Kidney (tissue), 14 donors: ENCODE results near the gene CA12. TPM values are rescaled to one million over a fixed set of nuclear protein-coding genes. Genes with fewer than 3 reads are reported as not detected.
A peak's percentile ranks its signal among the peaks of the same experiment; 100 is the strongest.

Experiments
- DNase-seq, 5 donors: peaks; one replicate each; pipeline ENCODE4 v3.0.0-alpha.2; 2013 to 2020
- FAIRE-seq: peaks from 2 replicates; lab custom pipeline; 2012; peaks lifted over from hg19 to GRCh38; lab: Jason Lieb, UNC
- H3K27ac ChIP-seq, 2 donors: one replicate each; pipeline ENCODE4 v1.7.0; 2013; ENCODE audit warnings: low read depth in 2 of 2, low read length in 2 of 2, inconsistent platforms in 1 of 2
- H3K27me3 ChIP-seq: one replicate; pipeline ENCODE4 v1.7.1; 2013; ENCODE audit warnings: low read length, inconsistent platforms; ENCODE audit not compliant: control insufficient read depth, insufficient read depth
- H3K36me3 ChIP-seq, 3 donors: one replicate each; pipeline versions ENCODE4 v1.7.0 to v1.7.1; 2013; ENCODE audit warnings: low read length in 3 of 3, control low read depth in 1 of 3, inconsistent platforms in 1 of 3; ENCODE audit not compliant: insufficient read depth in 3 of 3, control insufficient read depth in 2 of 3
- H3K4me1 ChIP-seq, 3 donors: one replicate each; pipeline versions ENCODE4 v1.7.0 to v1.7.1; 2013; ENCODE audit warnings: low read length in 3 of 3, inconsistent platforms in 1 of 3, low read depth in 1 of 3; ENCODE audit not compliant: control insufficient read depth in 2 of 3, insufficient read depth in 2 of 3
- H3K4me3 ChIP-seq, 3 donors: one replicate each; pipeline versions ENCODE4 v1.7.0 to v1.8.1; 2013; ENCODE audit warnings: low read length in 3 of 3, control low read depth in 1 of 3, inconsistent platforms in 1 of 3
- H3K9ac ChIP-seq, 3 donors: one replicate each; pipeline versions ENCODE4 v1.7.0 to v1.7.1; 2013; ENCODE audit warnings: low read length in 3 of 3, control low read depth in 1 of 3, inconsistent platforms in 1 of 3
- H3K9me3 ChIP-seq, 3 donors: one replicate each; pipeline versions ENCODE4 v1.7.0 to v1.7.1; 2013; ENCODE audit warnings: low read length in 3 of 3, control low read depth in 1 of 3, inconsistent platforms in 1 of 3; ENCODE audit not compliant: control insufficient read depth in 2 of 3, insufficient read depth in 1 of 3
- intact Hi-C: fragments of 100-400 bp; cut with DNase I; formaldehyde crosslinking; loops from one replicate; pipeline ENCODE4 v1.11.1; 2022
- polyA plus RNA-seq: library from polyadenylated mRNA; stranded (reverse); fragments of 350-450 nt; fragmentation: Illumina TruSeq; extraction: RNeasy Lipid Tissue Mini Kit (QIAGEN cat#74804); gene quantifications from one replicate; pipeline ENCODE4 v1.2.3, GENCODE V29; 2014; ENCODE audit warnings: low read depth, low replicate concordance; ENCODE audit not compliant: insufficient read depth
- total RNA-seq: library from RNA; stranded (reverse); fragmentation: NEBNext Ultra II Directional; extraction: Animal tissue kit (Norgen Biotek cat#: 25700); gene quantifications from one replicate; pipeline ENCODE4 v1.2.1, GENCODE V29; 2021
- TF ChIP-seq, protein P1 (sequence below): IDR thresholded peaks from 3 replicates; pipeline ENCODE4 v1.5.1; 2012; ENCODE audit warnings: mild to moderate bottlenecking, moderate library complexity, borderline replicate concordance; ENCODE audit not compliant: insufficient read depth; ENCODE audit errors: extremely low read depth
- donor health status: control.
- donor health status: control.
- donor health status: control.
- donor health status: control.
- donor health status: control.
- donor health status: DM: yes; HTN: yes; CAD: no.
- donor health status: Normal renal cell carcinoma (clear cell type).

CA12 gene
- total and polyA plus RNA-seq, 2 donors from 2014 or later, result 237 to 242 TPM

DNA sequence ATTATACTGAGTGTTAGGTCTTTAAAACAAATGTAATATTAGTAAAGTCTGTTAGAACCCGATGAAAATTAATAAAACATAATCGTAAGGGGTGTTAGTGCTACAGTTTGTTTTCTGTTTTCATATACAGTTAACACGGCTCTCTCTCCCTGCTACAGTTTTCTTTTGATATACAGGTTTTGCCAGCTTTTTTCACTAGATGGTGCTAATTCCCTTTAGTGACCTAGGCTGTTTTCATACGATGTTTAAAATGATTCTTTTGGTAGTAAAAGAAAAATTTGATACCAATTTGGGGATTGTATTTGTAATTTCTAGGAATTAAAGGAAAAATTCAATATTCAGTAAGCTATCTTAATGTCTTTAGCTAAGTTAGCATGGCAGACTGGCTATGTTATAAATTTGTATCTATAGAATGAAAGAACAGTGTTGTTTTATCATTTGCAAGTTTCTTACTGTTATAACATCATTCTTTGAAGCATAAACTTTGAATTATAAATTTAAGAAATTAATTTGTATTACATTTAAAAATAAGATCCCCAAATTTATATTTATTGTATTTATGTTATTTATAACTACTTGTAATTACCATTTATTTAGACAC is 92.8 kb downstream of the CA12 start:
- no peak overlapping the region for H3K4me3 ChIP-seq
- no peak overlapping the region for H3K9ac ChIP-seq
- H3K9me3 ChIP-seq, result no peaks in the 10 kb centered on the region
- FAIRE-seq (peak; percentile 98), DNase-seq (peak in 2 of 5 donors; percentile 72 to 81)
- no peaks in the 10 kb centered on the region for H3K27me3 ChIP-seq
- H3K4me1 ChIP-seq, result peaks cover 0 to 2% (median 0%) of the 10 kb centered on the region in 3 donors
- peaks cover 0 to 4% (median 0%) of the 10 kb centered on the region in 3 donors for H3K36me3 ChIP-seq
- intact Hi-C loops, result loop anchor here (5.0 kb wide), 1 partner anchor 118 kb away; no protein-coding TSS in a partner anchor
- TF ChIP-seq, protein P1, sequence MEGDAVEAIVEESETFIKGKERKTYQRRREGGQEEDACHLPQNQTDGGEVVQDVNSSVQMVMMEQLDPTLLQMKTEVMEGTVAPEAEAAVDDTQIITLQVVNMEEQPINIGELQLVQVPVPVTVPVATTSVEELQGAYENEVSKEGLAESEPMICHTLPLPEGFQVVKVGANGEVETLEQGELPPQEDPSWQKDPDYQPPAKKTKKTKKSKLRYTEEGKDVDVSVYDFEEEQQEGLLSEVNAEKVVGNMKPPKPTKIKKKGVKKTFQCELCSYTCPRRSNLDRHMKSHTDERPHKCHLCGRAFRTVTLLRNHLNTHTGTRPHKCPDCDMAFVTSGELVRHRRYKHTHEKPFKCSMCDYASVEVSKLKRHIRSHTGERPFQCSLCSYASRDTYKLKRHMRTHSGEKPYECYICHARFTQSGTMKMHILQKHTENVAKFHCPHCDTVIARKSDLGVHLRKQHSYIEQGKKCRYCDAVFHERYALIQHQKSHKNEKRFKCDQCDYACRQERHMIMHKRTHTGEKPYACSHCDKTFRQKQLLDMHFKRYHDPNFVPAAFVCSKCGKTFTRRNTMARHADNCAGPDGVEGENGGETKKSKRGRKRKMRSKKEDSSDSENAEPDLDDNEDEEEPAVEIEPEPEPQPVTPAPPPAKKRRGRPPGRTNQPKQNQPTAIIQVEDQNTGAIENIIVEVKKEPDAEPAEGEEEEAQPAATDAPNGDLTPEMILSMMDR, result peak; percentile 61
- no peak overlapping the region for H3K27ac ChIP-seq

DNA sequence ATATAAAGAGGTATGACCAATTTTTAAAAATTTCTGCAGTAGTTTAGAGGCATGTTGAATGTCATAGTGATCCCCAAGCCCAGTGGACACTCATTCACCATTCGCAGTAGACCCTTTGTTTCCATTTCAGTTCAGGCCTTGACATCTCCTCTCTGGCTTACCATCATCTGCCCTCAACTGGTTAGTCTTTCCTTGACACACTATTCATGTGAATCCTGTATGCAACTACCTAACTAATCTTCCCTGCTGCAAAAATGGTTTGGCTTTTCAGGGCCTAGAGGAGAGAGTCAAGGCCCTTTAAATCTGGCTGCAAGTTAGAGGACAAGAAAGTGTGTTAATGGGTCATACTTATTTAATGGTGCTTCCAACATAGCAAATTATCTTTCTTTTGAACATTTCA is 93.3 kb downstream of the CA12 start:
- TF ChIP-seq, protein P1, result no peak
- Histone ChIP-seq H3K36me3 (peaks cover 0 to 4% (median 0%) of the 10 kb centered on the region in 3 donors), H3K9ac (no peak overlapping the region), H3K4me1 (peaks cover 0 to 2% (median 0%) of the 10 kb centered on the region in 3 donors), H3K4me3 (no peak overlapping the region), H3K9me3 (no peaks in the 10 kb centered on the region), H3K27me3 (no peaks in the 10 kb centered on the region), H3K27ac (no peak overlapping the region)
- no peak for DNase-seq
- no peak for FAIRE-seq
- intact Hi-C loops, result loop anchor here (5.0 kb wide), 1 partner anchor 119 kb away; no protein-coding TSS in a partner anchor

GRCh38 chr15:63287109-63287508 is 94.5 kb downstream of the CA12 start:
- TF ChIP-seq, protein P1, result no peak
- DNase-seq (no peak), FAIRE-seq (no peak)
- Histone ChIP-seq H3K9ac (no peak overlapping the region), H3K4me3 (no peak overlapping the region), H3K27me3 (no peaks in the 10 kb centered on the region), H3K9me3 (no peaks in the 10 kb centered on the region), H3K36me3 (peaks cover 0 to 4% (median 0%) of the 10 kb centered on the region in 3 donors), H3K27ac (no peak overlapping the region), H3K4me1 (peaks cover 0 to 2% (median 0%) of the 10 kb centered on the region in 3 donors)
- intact Hi-C loops, result loop anchor here (5.0 kb wide), 1 partner anchor 120 kb away; no protein-coding TSS in a partner anchor

DNA sequence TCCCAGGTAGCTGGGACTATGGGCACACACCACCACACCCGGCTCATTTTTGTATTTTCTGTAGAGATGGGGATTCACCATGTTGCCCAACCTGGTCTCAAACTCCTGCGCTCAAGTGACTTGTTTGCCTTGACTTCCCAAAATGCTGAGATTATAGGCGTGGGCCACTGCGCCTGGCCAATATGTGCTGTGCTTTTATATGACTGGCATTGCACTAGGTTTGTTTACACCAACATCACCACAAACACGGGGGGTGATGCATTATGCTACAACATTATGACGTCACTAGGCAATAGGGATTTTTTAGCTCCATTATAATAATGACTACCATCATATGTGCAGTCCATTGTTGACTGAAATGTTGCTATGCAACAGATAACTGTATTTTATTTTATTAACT is 97.3 kb downstream of the CA12 start:
- DNase-seq (no peak), FAIRE-seq (no peak)
- no peaks in the 10 kb centered on the region for H3K4me1 ChIP-seq
- H3K27me3 ChIP-seq, result no peaks in the 10 kb centered on the region
- TF ChIP-seq, protein P1, result no peak
- intact Hi-C loops, result no loop called here
- H3K27ac ChIP-seq, result no peak overlapping the region
- peaks cover 0 to 4% (median 0%) of the 10 kb centered on the region in 3 donors for H3K36me3 ChIP-seq
- H3K4me3 ChIP-seq, result no peak overlapping the region
- H3K9ac ChIP-seq, result no peak overlapping the region
- no peaks in the 10 kb centered on the region for H3K9me3 ChIP-seq
